ENCODE measurements around the gene CGB2.
"Not testable (repeated sequence)": the region's sequence is repeated elsewhere in the genome, so short reads cannot be mapped to it uniquely, and the experiment has no call there.

CGB2 gene

GRCh38 chr19:49025599-49025998 lies 6.1 kb upstream of the CGB2 start:
- not testable (repeated sequence) for H2AK5ac ChIP-seq (ENCODE audit: low read length, severe bottlenecking); H3K79me1 ChIP-seq (replicated peaks; ENCODE audit: low read length, poor library complexity, severe bottlenecking); H2BK12ac ChIP-seq (ENCODE audit: low read length in 2 of 2); H4K8ac ChIP-seq (ENCODE audit: low read length); H3K18ac ChIP-seq (ENCODE audit: low read depth in 1 of 2, low read length in 2 of 2); H3K9ac ChIP-seq (ENCODE audit: low read length); H3K14ac ChIP-seq (ENCODE audit: low read length in 2 of 2); H3K36me3 ChIP-seq (ENCODE audit: control insufficient read depth in 1 of 2, insufficient read depth in 2 of 2, low read depth in 1 of 2, low read length in 2 of 2); H3K4ac ChIP-seq (ENCODE audit: low read depth in 1 of 2, low read length in 2 of 2); DNase-seq; H3K27ac ChIP-seq (ENCODE audit: low read length, poor library complexity, severe bottlenecking); H3K4me3 ChIP-seq (ENCODE audit: insufficient read depth in 1 of 2, low read depth in 1 of 2, low read length in 2 of 2); H3K4me2 ChIP-seq (ENCODE audit: low read length, poor library complexity, severe bottlenecking); H3K23ac ChIP-seq (ENCODE audit: low read length in 2 of 2); H2BK5ac ChIP-seq (ENCODE audit: low read depth, low read length, poor library complexity, severe bottlenecking); H4K91ac ChIP-seq (ENCODE audit: low read length); H2BK120ac ChIP-seq (ENCODE audit: low read depth, low read length); H2AFZ ChIP-seq (ENCODE audit: low read depth, low read length); H2BK15ac ChIP-seq (ENCODE audit: low read depth, poor library complexity, severe bottlenecking); H3K9me3 ChIP-seq (ENCODE audit: control insufficient read depth, low read length)
- Histone ChIP-seq H3K27me3 (ENCODE audit: control insufficient read depth in 1 of 2, insufficient read depth in 1 of 2, low read length in 2 of 2) (peaks cover 0 to 10% of the 10 kb centered on the region in 2 experiments), H3K4me1 (ENCODE audit: control insufficient read depth, insufficient read depth, low read depth, low read length) (peaks cover 11% of the 10 kb centered on the region)
- WGBS = 59% methylated on average over 22 of the region's 23 CpGs

GRCh38 chr19:49028686-49029085 lies 3.0 kb upstream of the CGB2 start:
- not testable (repeated sequence) for H4K91ac ChIP-seq (ENCODE audit: low read length); H3K9me3 ChIP-seq (ENCODE audit: control insufficient read depth, low read length); H3K27me3 ChIP-seq (ENCODE audit: control insufficient read depth in 1 of 2, insufficient read depth in 1 of 2, low read length in 2 of 2); H2BK120ac ChIP-seq (ENCODE audit: low read depth, low read length); H3K14ac ChIP-seq (ENCODE audit: low read length in 2 of 2); H3K9ac ChIP-seq (ENCODE audit: low read length); H3K4ac ChIP-seq (ENCODE audit: low read depth in 1 of 2, low read length in 2 of 2); H3K18ac ChIP-seq (ENCODE audit: low read depth in 1 of 2, low read length in 2 of 2); H3K36me3 ChIP-seq (ENCODE audit: control insufficient read depth in 1 of 2, insufficient read depth in 2 of 2, low read depth in 1 of 2, low read length in 2 of 2); H3K4me1 ChIP-seq (ENCODE audit: control insufficient read depth, insufficient read depth, low read depth, low read length); H2BK12ac ChIP-seq (ENCODE audit: low read length in 2 of 2); H4K8ac ChIP-seq (ENCODE audit: low read length); H3K4me2 ChIP-seq (ENCODE audit: low read length, poor library complexity, severe bottlenecking); H2BK5ac ChIP-seq (ENCODE audit: low read depth, low read length, poor library complexity, severe bottlenecking); H2AFZ ChIP-seq (ENCODE audit: low read depth, low read length); H3K79me1 ChIP-seq (replicated peaks; ENCODE audit: low read length, poor library complexity, severe bottlenecking); H2BK15ac ChIP-seq (ENCODE audit: low read depth, poor library complexity, severe bottlenecking); H2AK5ac ChIP-seq (ENCODE audit: low read length, severe bottlenecking); H3K4me3 ChIP-seq (ENCODE audit: insufficient read depth in 1 of 2, low read depth in 1 of 2, low read length in 2 of 2); H3K23ac ChIP-seq (ENCODE audit: low read length in 2 of 2); DNase-seq; H3K27ac ChIP-seq (ENCODE audit: low read length, poor library complexity, severe bottlenecking)
- 97% methylated on average over 6 of the region's 9 CpGs for WGBS

GRCh38 chr19:49029749-49030148 lies 1.9 kb upstream of the CGB2 start:
- not testable (repeated sequence) for H2AK5ac ChIP-seq (ENCODE audit: low read length, severe bottlenecking); H2BK5ac ChIP-seq (ENCODE audit: low read depth, low read length, poor library complexity, severe bottlenecking); H3K9ac ChIP-seq (ENCODE audit: low read length); H2BK120ac ChIP-seq (ENCODE audit: low read depth, low read length); H3K36me3 ChIP-seq (ENCODE audit: control insufficient read depth in 1 of 2, insufficient read depth in 2 of 2, low read depth in 1 of 2, low read length in 2 of 2); H3K14ac ChIP-seq (ENCODE audit: low read length in 2 of 2); H3K4me1 ChIP-seq (ENCODE audit: control insufficient read depth, insufficient read depth, low read depth, low read length); H3K4me3 ChIP-seq (ENCODE audit: insufficient read depth in 1 of 2, low read depth in 1 of 2, low read length in 2 of 2); H4K91ac ChIP-seq (ENCODE audit: low read length); H4K8ac ChIP-seq (ENCODE audit: low read length); H3K4me2 ChIP-seq (ENCODE audit: low read length, poor library complexity, severe bottlenecking); H3K9me3 ChIP-seq (ENCODE audit: control insufficient read depth, low read length); H2AFZ ChIP-seq (ENCODE audit: low read depth, low read length); H3K18ac ChIP-seq (ENCODE audit: low read depth in 1 of 2, low read length in 2 of 2); H3K4ac ChIP-seq (ENCODE audit: low read depth in 1 of 2, low read length in 2 of 2); H2BK15ac ChIP-seq (ENCODE audit: low read depth, poor library complexity, severe bottlenecking); H3K27ac ChIP-seq (ENCODE audit: low read length, poor library complexity, severe bottlenecking); H3K27me3 ChIP-seq (ENCODE audit: control insufficient read depth in 1 of 2, insufficient read depth in 1 of 2, low read length in 2 of 2); H3K79me1 ChIP-seq (replicated peaks; ENCODE audit: low read length, poor library complexity, severe bottlenecking); H3K23ac ChIP-seq (ENCODE audit: low read length in 2 of 2); H2BK12ac ChIP-seq (ENCODE audit: low read length in 2 of 2)
- peak; percentile 16 for DNase-seq
- WGBS = 40% methylated on average over 10 of the region's 14 CpGs

GRCh38 chr19:49030323-49030722 lies 1.4 kb upstream of the CGB2 start:
- not testable (repeated sequence) for H2BK5ac ChIP-seq (ENCODE audit: low read depth, low read length, poor library complexity, severe bottlenecking); DNase-seq; H3K18ac ChIP-seq (ENCODE audit: low read depth in 1 of 2, low read length in 2 of 2); H3K14ac ChIP-seq (ENCODE audit: low read length in 2 of 2); H3K23ac ChIP-seq (ENCODE audit: low read length in 2 of 2); H3K9me3 ChIP-seq (ENCODE audit: control insufficient read depth, low read length); H4K8ac ChIP-seq (ENCODE audit: low read length); H2AK5ac ChIP-seq (ENCODE audit: low read length, severe bottlenecking); H3K79me1 ChIP-seq (replicated peaks; ENCODE audit: low read length, poor library complexity, severe bottlenecking); H3K36me3 ChIP-seq (ENCODE audit: control insufficient read depth in 1 of 2, insufficient read depth in 2 of 2, low read depth in 1 of 2, low read length in 2 of 2); H3K27me3 ChIP-seq (ENCODE audit: control insufficient read depth in 1 of 2, insufficient read depth in 1 of 2, low read length in 2 of 2); H2BK15ac ChIP-seq (ENCODE audit: low read depth, poor library complexity, severe bottlenecking); H3K9ac ChIP-seq (ENCODE audit: low read length); H2BK12ac ChIP-seq (ENCODE audit: low read length in 2 of 2); H3K4me3 ChIP-seq (ENCODE audit: insufficient read depth in 1 of 2, low read depth in 1 of 2, low read length in 2 of 2); H3K4ac ChIP-seq (ENCODE audit: low read depth in 1 of 2, low read length in 2 of 2); H2AFZ ChIP-seq (ENCODE audit: low read depth, low read length); H4K91ac ChIP-seq (ENCODE audit: low read length); H3K27ac ChIP-seq (ENCODE audit: low read length, poor library complexity, severe bottlenecking); H2BK120ac ChIP-seq (ENCODE audit: low read depth, low read length); H3K4me1 ChIP-seq (ENCODE audit: control insufficient read depth, insufficient read depth, low read depth, low read length); H3K4me2 ChIP-seq (ENCODE audit: low read length, poor library complexity, severe bottlenecking)
- WGBS = 100% methylated on average over 3 of the region's 8 CpGs

Data from mesenchymal stem cell (in vitro differentiated cells and primary cell).